ENCODE measurements around the gene OR14J1.
"Not testable (repeated sequence)": the region's sequence is repeated elsewhere in the genome, so short reads cannot be mapped to it uniquely, and the experiment has no call there.

The OR14J1 gene, protein sequence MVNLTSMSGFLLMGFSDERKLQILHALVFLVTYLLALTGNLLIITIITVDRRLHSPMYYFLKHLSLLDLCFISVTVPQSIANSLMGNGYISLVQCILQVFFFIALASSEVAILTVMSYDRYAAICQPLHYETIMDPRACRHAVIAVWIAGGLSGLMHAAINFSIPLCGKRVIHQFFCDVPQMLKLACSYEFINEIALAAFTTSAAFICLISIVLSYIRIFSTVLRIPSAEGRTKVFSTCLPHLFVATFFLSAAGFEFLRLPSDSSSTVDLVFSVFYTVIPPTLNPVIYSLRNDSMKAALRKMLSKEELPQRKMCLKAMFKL

DNA sequence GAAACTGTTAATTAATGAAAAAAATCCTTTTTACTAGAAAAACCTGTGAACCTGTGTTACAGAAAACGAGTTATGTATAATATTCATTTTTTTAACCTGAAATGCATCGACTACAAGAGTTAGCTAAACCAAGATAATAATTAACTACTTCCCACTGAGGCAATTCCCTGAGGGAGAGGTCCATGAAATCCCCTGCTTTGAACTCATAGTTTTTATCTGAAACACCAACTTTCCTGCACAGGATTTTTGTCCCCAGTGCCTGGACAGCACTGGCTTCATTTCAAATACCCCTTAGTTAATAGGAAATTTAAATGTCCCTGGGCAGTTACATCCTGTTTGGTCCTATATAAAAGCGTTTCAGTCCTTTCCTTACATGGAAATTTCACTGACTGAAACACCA lies at the start of gene OR14J1:
Gene OR14J1 (plus strand): TSS at position 386 of the 400 bp plus-strand sequence. CDS start 4,989 bp downstream, outside the sequence.
- no peak for DNase-seq

DNA sequence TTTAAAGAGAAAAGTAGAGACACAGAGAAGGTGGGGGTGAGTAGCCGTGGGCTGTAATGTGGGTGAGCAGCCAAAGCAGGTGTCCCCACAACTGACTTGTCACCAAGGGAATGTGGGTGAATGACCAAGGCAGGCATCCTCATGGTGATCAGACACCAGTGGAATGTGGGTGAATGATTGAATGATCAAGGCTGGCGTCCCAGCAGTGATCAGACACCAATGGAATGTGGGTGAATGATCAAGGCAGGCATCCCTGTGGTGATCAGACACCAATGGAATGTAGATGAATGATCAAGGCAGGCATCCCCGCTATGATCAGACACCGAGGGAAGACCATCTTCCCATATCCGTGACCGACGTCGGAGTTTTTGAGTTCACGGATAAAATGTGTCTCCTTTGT lies 49.8 kb upstream of the OR14J1 start:
- no peak for DNase-seq

DNA sequence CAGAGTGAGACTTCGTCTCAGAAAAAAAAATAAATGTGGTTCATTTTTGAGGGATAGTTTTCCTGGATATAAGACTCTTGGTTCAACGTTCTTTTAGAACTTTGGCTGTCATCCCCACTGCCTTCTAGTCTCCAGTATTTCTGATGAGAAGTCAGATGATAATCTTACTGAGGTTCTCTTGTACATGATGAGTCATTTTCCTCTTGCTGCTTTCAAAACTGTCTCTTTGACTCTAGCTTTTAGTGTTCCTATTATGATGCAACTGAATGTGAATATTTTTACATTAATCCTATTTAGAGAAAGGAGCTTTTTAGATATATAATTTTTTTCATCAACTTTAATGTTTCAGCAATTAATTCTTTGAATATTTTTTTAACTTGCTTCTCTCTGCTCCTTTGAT lies 46.0 kb upstream of the OR14J1 start:
- DNase-seq: no peak

DNA sequence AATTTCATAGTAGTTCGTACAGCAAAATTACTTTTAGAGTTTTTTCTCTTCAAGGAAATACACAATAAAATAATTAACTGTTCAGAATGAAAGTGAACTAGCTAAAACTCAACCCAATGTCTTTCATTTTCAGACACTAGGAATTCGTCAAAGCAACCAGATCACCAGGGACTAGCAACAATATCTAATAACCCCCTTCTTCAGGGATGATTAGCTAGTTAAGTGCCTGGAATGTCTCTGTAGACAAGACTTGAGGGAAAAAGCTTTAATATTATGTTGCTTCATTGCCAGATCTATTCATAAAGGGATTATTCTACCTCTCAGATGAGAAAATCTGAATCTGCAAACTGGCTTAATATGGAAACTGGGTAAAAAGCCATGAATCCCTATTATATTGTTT lies 41.8 kb upstream of the OR14J1 start:
- no peak for DNase-seq

DNA sequence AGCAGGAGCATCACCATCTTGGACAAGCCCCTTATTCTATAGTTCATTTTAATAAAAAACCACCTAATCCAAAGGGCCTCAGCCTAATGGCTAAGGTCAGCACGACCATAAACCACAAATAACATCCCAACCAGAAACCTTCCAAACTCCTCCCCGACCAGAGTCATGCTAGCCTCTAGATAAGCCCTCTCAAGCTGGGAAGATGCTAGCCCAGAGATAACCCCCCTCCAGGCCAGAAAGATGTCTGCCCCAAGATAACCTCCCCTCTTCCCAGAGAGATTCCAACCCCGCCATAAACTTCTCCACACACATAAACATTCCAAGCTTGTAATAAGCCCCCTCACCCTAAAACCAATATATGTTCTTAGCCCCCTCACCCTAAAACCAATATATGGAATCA lies 38.5 kb upstream of the OR14J1 start:
- DNase-seq: no peak

DNA sequence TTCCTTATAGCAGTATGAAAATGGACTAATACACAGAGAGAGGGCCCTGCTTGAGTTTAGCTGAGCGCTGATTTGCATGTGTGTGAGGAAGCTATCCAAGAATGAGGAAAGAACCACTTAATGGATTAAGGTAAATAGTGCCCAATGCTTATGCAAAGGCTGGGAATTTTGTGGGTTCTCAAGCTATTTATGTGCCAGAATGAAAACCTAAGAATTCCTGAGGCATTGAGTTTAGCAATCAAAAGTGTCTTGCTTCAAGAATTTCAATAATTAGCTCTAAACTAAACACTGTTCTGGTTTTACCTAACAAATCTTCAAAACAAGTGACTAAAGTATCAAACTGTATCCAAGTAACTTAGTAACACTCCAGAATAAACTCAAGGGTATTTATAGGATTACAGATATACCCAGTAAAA lies 7.0 kb upstream of the OR14J1 start:
- no peak for DNase-seq

DNA sequence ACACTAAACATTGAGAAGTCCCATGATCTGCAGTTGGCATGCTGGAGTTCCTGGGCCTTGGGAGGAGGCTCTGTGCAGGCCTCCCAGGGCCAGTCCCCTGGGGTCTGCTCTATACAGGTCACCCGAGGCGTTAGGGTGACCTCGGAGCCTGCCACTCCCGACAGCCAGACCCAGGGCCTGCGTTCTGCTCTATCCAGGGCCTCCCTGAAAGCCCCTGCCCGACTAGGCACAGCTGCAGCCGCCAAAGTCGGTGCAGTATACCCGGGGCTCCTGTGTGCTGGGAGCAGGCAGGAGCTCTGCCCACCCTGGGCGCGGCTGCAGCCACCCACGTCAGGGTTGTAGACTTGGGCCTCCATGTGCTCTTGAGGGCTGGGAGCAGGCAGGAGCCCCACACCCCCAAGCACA lies 6.3 kb upstream of the OR14J1 start:
- DNase-seq: no peak

DNA sequence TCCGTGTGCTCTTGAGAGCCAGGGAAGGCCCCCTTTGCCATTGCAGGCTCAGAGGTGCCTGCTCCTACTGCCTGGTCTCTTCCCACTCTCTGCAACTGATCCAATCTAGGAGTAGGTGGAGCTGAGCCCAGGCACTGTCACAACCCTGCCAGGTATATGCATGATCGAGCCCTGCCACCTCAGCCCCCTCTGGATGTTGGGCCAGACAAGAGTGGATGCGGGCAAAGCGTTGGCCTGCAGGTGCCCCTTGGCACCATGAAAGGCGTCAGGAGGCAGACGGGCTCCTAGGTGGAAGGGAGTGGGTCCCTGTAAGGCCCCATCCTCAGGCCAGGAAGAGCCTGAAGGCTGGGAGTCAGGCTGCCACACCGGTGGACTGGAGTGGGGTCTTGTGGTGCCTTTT lies 5.9 kb upstream of the OR14J1 start:
- DNase-seq: no peak

DNA sequence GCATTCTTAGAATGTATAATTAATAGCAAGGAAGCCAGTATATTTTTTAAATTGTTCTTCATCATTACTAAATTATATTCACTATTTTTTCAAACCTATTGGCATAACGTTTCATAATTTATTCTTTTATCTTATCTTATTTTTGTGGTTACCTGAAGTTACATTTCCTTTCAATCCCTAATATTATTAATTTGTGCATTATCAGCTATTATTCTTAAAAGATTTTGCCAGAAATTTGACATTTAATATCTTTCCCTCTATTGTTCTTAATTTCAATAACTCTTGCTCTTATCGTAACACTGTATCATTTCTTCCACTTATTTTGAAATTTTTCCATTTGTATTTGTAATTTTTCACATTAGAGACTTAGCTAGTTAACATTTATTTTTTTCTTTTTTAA lies 18.4 kb downstream of the OR14J1 start:
- DNase-seq: no peak

DNA sequence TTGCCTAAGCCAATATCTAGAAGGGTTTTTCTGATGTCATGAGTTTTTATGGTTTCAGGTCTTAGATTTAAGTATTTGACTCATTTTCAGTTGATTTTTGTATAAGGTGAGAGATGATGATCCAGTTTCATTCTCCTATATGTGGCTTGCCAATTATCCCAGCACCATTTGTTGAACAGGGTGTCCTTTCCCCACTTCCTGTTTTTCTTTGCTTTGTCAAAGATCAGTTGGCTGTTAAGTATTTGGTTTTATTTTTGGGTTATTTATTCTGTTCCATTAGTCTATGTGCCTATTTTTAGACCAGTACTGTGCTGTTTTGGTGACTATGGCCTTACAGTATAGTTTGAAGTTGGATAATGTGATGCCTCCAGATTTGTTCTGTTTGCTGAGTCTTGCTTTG lies 21.8 kb downstream of the OR14J1 start:
- not testable (repeated sequence) for DNase-seq

DNA sequence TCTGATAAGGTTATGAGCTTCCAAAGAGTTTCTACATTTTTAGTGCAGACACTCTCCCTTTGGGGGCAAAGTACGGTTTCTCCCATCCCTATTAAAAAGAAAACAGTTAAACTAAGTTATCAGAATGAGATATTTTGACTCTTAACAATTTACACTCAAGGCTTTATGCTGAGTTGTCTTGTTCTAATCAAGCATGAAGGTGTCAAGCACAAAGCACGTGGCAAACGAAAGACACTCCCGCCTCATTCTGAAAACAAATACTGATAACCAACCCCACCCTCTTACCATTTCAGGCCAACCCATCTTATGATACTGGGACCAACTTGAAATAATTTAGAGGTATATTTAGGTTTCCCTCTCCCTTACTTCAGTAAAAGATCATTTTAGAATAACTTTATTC lies 24.3 kb downstream of the OR14J1 start:
- DNase-seq: no peak

DNA sequence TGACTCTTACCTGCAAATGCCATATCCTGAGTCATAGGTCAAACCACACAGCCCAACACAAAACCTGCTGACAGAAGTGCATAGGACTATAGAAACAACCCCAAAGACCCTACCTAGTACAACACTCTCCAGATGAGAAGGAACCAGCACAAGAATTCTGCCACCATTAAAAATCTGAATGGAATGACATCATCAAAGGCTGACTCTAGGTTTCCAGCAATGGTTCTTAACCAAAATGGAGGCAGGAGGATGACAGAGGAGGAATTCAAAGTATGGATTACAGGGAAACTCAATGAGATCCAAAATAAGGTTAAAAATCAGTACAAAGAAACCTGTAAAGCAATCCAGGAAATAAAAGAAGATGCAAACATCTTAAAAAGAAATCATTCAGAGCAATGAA lies 31.2 kb downstream of the OR14J1 start:
- DNase-seq: no peak

DNA sequence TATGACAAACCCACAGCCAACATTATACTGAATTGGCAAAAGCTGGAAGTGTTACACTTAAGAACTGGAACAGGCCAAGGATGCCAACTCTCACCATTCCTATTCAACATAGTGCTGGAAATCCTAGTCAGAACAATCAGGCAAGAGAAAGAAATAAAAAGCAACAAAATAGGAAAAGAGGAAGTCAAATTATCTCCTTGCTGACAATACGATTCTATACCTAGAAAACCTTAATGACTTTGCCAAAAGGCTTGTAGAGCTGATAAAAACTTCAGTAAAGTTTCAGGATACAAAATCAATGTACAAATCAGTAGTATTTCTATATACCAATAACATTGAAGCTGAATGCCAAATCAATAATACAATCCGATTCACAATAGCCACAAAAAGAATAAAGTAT lies 34.8 kb downstream of the OR14J1 start:
- DNase-seq: no peak

DNA sequence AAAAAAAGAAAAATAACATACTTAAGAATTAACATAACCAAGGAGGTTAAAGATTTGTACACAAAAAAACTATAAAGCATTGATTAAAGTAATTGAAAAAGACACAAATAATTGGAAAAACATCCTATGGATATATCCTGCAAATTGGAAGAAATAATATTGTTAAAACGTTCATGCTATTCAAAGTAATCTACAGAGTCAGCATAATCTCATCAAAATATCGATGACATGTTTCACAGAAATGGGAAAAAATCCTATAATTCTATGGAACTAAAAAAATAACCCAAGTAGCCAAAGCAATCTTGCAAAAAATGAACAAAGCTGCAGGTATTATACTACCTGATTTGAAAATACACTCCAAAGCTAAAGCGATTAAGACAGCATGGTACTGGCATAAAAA lies 43.9 kb downstream of the OR14J1 start:
- no peak for DNase-seq

DNA sequence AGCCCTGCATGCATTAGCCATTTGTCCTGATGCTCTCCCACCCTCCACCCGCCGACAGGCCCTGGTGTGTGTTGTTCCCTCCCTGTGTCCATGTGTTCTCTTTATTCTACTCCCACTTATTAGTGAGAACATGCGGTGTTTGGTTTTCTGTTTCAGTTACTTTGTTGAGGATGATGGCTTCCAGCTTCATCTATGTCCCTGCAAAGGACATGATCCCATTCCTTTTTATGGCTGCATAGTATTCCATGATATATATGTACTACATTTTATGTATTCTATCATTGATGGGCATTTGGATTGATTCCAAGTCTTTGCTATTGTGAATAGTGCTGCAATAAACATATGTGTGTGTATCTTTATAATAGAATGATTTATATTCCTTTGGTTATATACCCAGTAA lies 47.8 kb downstream of the OR14J1 start:
- not testable (repeated sequence) for DNase-seq

DNA sequence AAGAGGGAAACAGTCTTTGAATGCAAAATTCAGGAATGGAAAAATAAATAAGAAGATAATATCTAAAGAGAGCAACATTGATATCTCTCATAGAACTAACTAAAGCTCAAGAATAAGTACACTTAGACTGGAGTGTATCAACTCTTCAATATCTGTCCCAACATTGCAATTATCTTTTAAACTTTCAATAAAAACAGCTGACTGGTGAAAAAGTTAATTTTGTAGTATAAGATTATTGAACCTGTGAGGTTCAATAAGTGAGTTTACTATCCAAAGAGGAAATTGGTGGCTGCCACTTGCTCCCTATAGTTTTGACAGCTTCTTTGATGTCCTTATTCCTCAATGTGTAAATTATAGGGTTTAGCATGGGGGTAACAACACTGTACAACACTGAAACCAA lies 53.5 kb downstream of the OR14J1 start:
- DNase-seq: no peak

DNA sequence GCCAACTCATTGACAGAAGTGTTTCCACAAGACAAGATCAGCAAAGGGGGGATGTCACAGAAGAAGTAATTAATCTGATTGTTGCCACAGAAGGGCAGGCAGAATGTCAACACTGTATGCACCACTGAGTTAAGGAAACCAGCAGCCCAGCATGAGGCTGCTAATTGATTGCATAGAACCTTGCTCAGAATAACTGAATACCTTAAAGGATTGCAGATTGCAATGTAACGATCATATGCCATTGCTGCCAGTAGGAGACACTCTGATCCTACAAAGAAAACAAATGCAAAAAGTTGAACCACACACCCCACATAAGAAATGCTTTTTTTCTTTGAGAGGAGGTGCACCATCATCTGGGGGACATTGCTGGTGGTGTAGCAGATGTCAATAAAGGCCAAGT lies 54.1 kb downstream of the OR14J1 start:
- no peak for DNase-seq

Measured in NCI-H2029 (cell line).